ENCODE measurements around the gene CACUL1. TPM values are rescaled to one million over a fixed set of nuclear protein-coding genes. Genes with fewer than 3 reads are reported as not detected.

CACUL1 gene
- total RNA-seq, 1 experiment from 2014 or later: 38.5 TPM

GRCh38 chr10:118773041-118773440 is 18.3 kb upstream of the CACUL1 start:
- Histone ChIP-seq H3T11ph (ENCODE audit: low read length) (no peak overlapping the region), H3K27ac (ENCODE audit: insufficient read length, low read depth, low read length) (no peak overlapping the region), H3K4me2 (ENCODE audit: insufficient read depth, insufficient read length, low read length) (no peak overlapping the region), H2BK20ac (ENCODE audit: low read depth, low read length, poor library complexity, severe bottlenecking) (no peak overlapping the region), H3K27me3 (ENCODE audit: insufficient read depth, low read length) (no peaks in the 10 kb centered on the region), H2BK15ac (ENCODE audit: low read depth, low read length) (no peak overlapping the region), H3K23ac (ENCODE audit: insufficient read length, low read depth, low read length) (no peak overlapping the region), H3K23me2 (ENCODE audit: insufficient read length, low read depth, low read length, poor library complexity, severe bottlenecking) (no peaks in the 10 kb centered on the region), H2BK120ac (ENCODE audit: low read depth, low read length, poor library complexity, severe bottlenecking) (no peak overlapping the region), H3K56ac (ENCODE audit: insufficient read length, low read depth, low read length) (no peak overlapping the region), H2AK5ac (ENCODE audit: insufficient read length, low read length) (no peak overlapping the region), H3K79me1 (ENCODE audit: insufficient read depth, low read depth, low read length, poor library complexity, severe bottlenecking) (no peaks in the 10 kb centered on the region), H2AFZ (ENCODE audit: low read length) (no peak overlapping the region), H3K18ac (ENCODE audit: insufficient read length, low read depth, low read length) (no peak overlapping the region), H4K8ac (replicated peaks; ENCODE audit: insufficient read length, low read depth, low read length) (no peak overlapping the region), H4K91ac (ENCODE audit: insufficient read length, low read depth, low read length) (no peak overlapping the region), H4K5ac (ENCODE audit: insufficient read length, low read depth, low read length) (no peak overlapping the region), H4K20me1 (ENCODE audit: control insufficient read depth, insufficient read depth, insufficient read length) (no peaks in the 10 kb centered on the region), H3K79me2 (ENCODE audit: insufficient read depth, low read length) (no peaks in the 10 kb centered on the region), H3K4me1 (ENCODE audit: insufficient read depth, low read length) (no peaks in the 10 kb centered on the region), H3K9ac (ENCODE audit: extremely low read depth, insufficient read length, low read length) (no peak overlapping the region), H3K9me3 (ENCODE audit: control insufficient read depth, low read depth, low read length) (no peaks in the 10 kb centered on the region), H3K14ac (ENCODE audit: insufficient read depth, low read length) (no peak overlapping the region), H2BK12ac (ENCODE audit: insufficient read length, low read depth, low read length) (no peak overlapping the region), H2BK5ac (ENCODE audit: insufficient read length, low read length) (no peak overlapping the region), H3K4ac (ENCODE audit: low read depth, low read length) (no peak overlapping the region)
- H3K4me3 Mint-ChIP-seq: no peak overlapping the region
- H3K4me1 Mint-ChIP-seq: peaks cover 6 to 9% of the 10 kb centered on the region in 2 experiments
- peaks cover 7 to 19% of the 10 kb centered on the region in 2 experiments for H3K9me3 Mint-ChIP-seq
- no peak for DNase-seq
- no CpG with 5 or more reads among the region's 4 CpGs for WGBS (ENCODE audit: extremely low coverage, insufficient read length, low lambda C conversion rate)
- TF ChIP-seq CTCF (conservative IDR thresholded peaks at IDR 0.05): no peak
- H3K27ac Mint-ChIP-seq: no peak overlapping the region
- H3K27me3 Mint-ChIP-seq (ENCODE audit: low read depth): peaks cover 8% of the 10 kb centered on the region
- peaks cover 0 to 5% (median 1%) of the 10 kb centered on the region in 3 experiments; a peak in 3 of 7 replicates for H3K36me3 Mint-ChIP-seq (ENCODE audit: insufficient read depth in 1 of 3, low read depth in 3 of 3)

All from H9 (cell line).